CD4-positive, alpha-beta T cell (primary cell): ENCODE data around the gene GNG7. TPM values are rescaled to one million over a fixed set of nuclear protein-coding genes. Genes with fewer than 3 reads are reported as not detected.

ENCODE experiments used
- ATAC-seq: fragments of 200-7000 bp; cut with Tn5 transposase; one replicate; pipeline ENCODE4 v1.10.0; 2022; ENCODE audit warnings: mild to moderate bottlenecking; ENCODE audit not compliant: poor library complexity
- CTCF ChIA-PET: fragments of 350-600 bp; sonication (Branson Sonifier 250); formaldehyde crosslinking; loops from one replicate; lab custom pipeline; 2021; ENCODE audit warnings: antibody characterized with exemption, inconsistent platforms; lab: Charles Lee
- POLR2A ChIA-PET: fragments of 350-600 bp; sonication (Branson Sonifier 250); formaldehyde crosslinking; loops from one replicate; lab custom pipeline; 2021; ENCODE audit warnings: antibody characterized with exemption, inconsistent platforms; lab: Charles Lee
- DNase-seq, 14 experiments: peaks; one replicate each; pipeline ENCODE4 v3.0.0-alpha.2; 2013 to 2020; ENCODE audit warnings: mixed read lengths in 2 of 14
- H3K27ac ChIP-seq, 2 donors: one replicate each; pipeline versions ENCODE4 v1.5.1 to v1.7.0; 2013; ENCODE audit warnings: low read length in 2 of 2, low read depth in 1 of 2, mild to moderate bottlenecking in 1 of 2
- H3K27me3 ChIP-seq, 2 experiments: 1 replicate in 1 of 2; 2 replicates in 1 of 2; pipeline versions ENCODE4 v1.6.1 to v1.7.0; 2013; ENCODE audit warnings: low read length in 2 of 2, control low read depth in 1 of 2, mild to moderate bottlenecking in 1 of 2, moderate library complexity in 1 of 2; ENCODE audit not compliant: insufficient read depth in 2 of 2, control insufficient read depth in 1 of 2
- H3K36me3 ChIP-seq: one replicate; pipeline ENCODE4 v1.6.1; 2013; ENCODE audit warnings: low read length, control low read depth; ENCODE audit not compliant: insufficient read depth
- H3K4me1 ChIP-seq: one replicate; pipeline ENCODE4 v1.6.1; 2013; ENCODE audit warnings: low read length, control low read depth; ENCODE audit not compliant: insufficient read depth
- H3K4me3 ChIP-seq: one replicate; pipeline ENCODE4 v1.5.1; 2013; ENCODE audit warnings: mild to moderate bottlenecking, low read length, moderate library complexity
- H3K9me3 ChIP-seq, 2 experiments: 1 replicate in 1 of 2; 2 replicates in 1 of 2; pipeline versions ENCODE4 v1.6.1 to v1.7.0; 2013; ENCODE audit warnings: low read length in 2 of 2, mild to moderate bottlenecking in 2 of 2, control low read depth in 1 of 2, moderate library complexity in 1 of 2; ENCODE audit not compliant: control insufficient read depth in 1 of 2, insufficient read depth in 1 of 2
- H3K27ac Mint-ChIP-seq: one replicate; pipeline ENCODE4 v1.8.0; 2020; ENCODE audit warnings: mixed read lengths
- H3K27me3 Mint-ChIP-seq: one replicate; pipeline ENCODE4 v1.8.0; 2021; ENCODE audit warnings: mixed read lengths
- H3K36me3 Mint-ChIP-seq: one replicate; pipeline ENCODE4 v1.8.0; 2021; ENCODE audit warnings: low read depth, mixed read lengths
- H3K4me1 Mint-ChIP-seq: one replicate; pipeline ENCODE4 v1.8.0; 2021; ENCODE audit warnings: low read depth, mixed read lengths
- H3K4me3 Mint-ChIP-seq: one replicate; pipeline ENCODE4 v1.8.0; 2020; ENCODE audit warnings: mild to moderate bottlenecking, mixed read lengths
- H3K9me3 Mint-ChIP-seq: one replicate; pipeline ENCODE4 v1.8.0; 2020; ENCODE audit warnings: mixed read lengths
- intact Hi-C, 2 experiments: fragments of 100-400 bp; cut with DNase I in 1 of 2; cut with micrococcal nuclease in 1 of 2; formaldehyde crosslinking; loops; one replicate each; pipeline versions ENCODE4 v1.15.1 to v1.9.0; 2023 to 2025; cut with DNase I, micrococcal nuclease
- total RNA-seq, 174 experiments: library from RNA in 2 of 174; stranded (reverse) in 2 of 174; gene quantifications; one replicate each; pipeline ENCODE4 v1.2.3 and lab custom pipeline; 2021 to 2026
- TF ChIP-seq, protein P1 (sequence below): fragments of 200-600 bp; IDR thresholded peaks from one replicate; pipeline ENCODE4 v1.8.0; 2022; ENCODE audit warnings: antibody characterized with exemption, mild to moderate bottlenecking

The GNG7 gene
- total RNA-seq, 2 experiments from 2014 or later: 5.2 to 5.7 TPM

DNA sequence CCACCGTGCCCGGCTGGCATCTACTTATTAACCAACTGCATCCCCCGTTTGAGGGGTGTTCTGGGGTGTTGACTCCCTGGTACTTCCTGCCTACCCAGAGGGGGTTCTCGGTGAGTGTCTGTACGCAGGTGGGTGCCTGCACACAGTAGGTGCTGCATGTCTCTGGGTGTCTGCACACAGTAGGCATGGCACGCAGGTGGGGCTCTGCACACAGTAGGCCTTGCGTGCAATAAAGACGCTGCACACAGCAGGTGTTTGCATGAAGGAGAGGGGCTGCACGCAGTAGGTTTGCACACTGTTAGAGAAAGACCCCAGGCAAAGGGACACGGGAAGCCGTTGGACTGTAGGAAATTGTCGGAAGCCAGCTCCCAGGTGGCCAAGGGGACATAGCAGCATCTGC lies 215.4 kb downstream of the GNG7 start:
- Histone ChIP-seq H3K9me3 (peaks cover 10 to 21% of the 10 kb centered on the region in 2 experiments), H3K27ac (no peak overlapping the region), H3K4me3 (no peak overlapping the region), H3K4me1 (peaks cover 24% of the 10 kb centered on the region), H3K36me3 (no peaks in the 10 kb centered on the region), H3K27me3 (peaks cover 21% of the 10 kb centered on the region in 2 experiments)
- POLR2A ChIA-PET: interaction anchor here (4.9 kb wide), 1 partner anchor 11 kb away, joined by 22 read pairs; the partner anchor contains the start of gene GADD45B
- DNase-seq (no peak), ATAC-seq (no peak)
- Mint-ChIP-seq H3K27ac (no peak overlapping the region), H3K27me3 (peaks cover 25% of the 10 kb centered on the region), H3K36me3 (no peaks in the 10 kb centered on the region), H3K4me3 (no peak overlapping the region), H3K4me1 (peaks cover 10% of the 10 kb centered on the region), H3K9me3 (peaks cover 3% of the 10 kb centered on the region)
- intact Hi-C loops: loop anchor here in 1 of 2 experiments (10.0 kb wide), 1 partner anchor 48 kb away; no protein-coding TSS in a partner anchor
- TF ChIP-seq, protein P1, sequence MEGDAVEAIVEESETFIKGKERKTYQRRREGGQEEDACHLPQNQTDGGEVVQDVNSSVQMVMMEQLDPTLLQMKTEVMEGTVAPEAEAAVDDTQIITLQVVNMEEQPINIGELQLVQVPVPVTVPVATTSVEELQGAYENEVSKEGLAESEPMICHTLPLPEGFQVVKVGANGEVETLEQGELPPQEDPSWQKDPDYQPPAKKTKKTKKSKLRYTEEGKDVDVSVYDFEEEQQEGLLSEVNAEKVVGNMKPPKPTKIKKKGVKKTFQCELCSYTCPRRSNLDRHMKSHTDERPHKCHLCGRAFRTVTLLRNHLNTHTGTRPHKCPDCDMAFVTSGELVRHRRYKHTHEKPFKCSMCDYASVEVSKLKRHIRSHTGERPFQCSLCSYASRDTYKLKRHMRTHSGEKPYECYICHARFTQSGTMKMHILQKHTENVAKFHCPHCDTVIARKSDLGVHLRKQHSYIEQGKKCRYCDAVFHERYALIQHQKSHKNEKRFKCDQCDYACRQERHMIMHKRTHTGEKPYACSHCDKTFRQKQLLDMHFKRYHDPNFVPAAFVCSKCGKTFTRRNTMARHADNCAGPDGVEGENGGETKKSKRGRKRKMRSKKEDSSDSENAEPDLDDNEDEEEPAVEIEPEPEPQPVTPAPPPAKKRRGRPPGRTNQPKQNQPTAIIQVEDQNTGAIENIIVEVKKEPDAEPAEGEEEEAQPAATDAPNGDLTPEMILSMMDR: no peak
- CTCF ChIA-PET: no interaction called here

GRCh38 chr19:2485428-2485827 lies 217.1 kb downstream of the GNG7 start:
- Mint-ChIP-seq H3K27me3 (peaks cover 11% of the 10 kb centered on the region), H3K4me1 (peaks cover 10% of the 10 kb centered on the region), H3K9me3 (peaks cover 3% of the 10 kb centered on the region), H3K36me3 (no peaks in the 10 kb centered on the region), H3K4me3 (no peak overlapping the region), H3K27ac (no peak overlapping the region)
- Histone ChIP-seq H3K4me3 (no peak overlapping the region), H3K9me3 (peaks cover 10 to 27% of the 10 kb centered on the region in 2 experiments), H3K27ac (no peak overlapping the region), H3K4me1 (peaks cover 18% of the 10 kb centered on the region), H3K36me3 (no peaks in the 10 kb centered on the region), H3K27me3 (peaks cover 11 to 12% of the 10 kb centered on the region in 2 experiments)
- ChIA-PET POLR2A (interaction anchor here (1.7 kb wide), 1 partner anchor 9 kb away, joined by 11 read pairs; the partner anchor contains the start of gene GADD45B), CTCF (no interaction called here)
- ATAC-seq (no peak), DNase-seq (no peak)
- TF ChIP-seq, protein P1: no peak
- intact Hi-C loops: loop anchor here in 1 of 2 experiments (10.0 kb wide), 1 partner anchor 49 kb away; no protein-coding TSS in a partner anchor

- Histone ChIP-seq H3K36me3 (no peaks in the 10 kb centered on the region), H3K27ac (no peak overlapping the region), H3K9me3 (peaks cover 10 to 23% of the 10 kb centered on the region in 2 experiments), H3K27me3 (peaks cover 4% of the 10 kb centered on the region in 2 experiments), H3K4me3 (no peak overlapping the region), H3K4me1 (peaks cover 20% of the 10 kb centered on the region)
- Mint-ChIP-seq H3K36me3 (no peaks in the 10 kb centered on the region), H3K4me1 (peaks cover 8% of the 10 kb centered on the region), H3K4me3 (no peak overlapping the region), H3K9me3 (peaks cover 3% of the 10 kb centered on the region), H3K27ac (no peak overlapping the region), H3K27me3 (peaks cover 4% of the 10 kb centered on the region)
- ChIA-PET CTCF (interaction anchor here (1.1 kb wide), 1 partner anchor 153 kb away, joined by 3 read pairs; no protein-coding TSS in a partner anchor), POLR2A (interaction anchor here (1.7 kb wide), 1 partner anchor 8 kb away, joined by 11 read pairs; the partner anchor contains the start of gene GADD45B)
- TF ChIP-seq, protein P1: no peak
- DNase-seq: no peak
- intact Hi-C loops: loop anchor here in 1 of 2 experiments (10.0 kb wide), 1 partner anchor 50 kb away; no protein-coding TSS in a partner anchor
- no peak for ATAC-seq
These were observed 218.1 kb downstream of the GNG7 start for GRCh38 chr19:2484178-2484937.
